Limb (tissue), 2 donors: ENCODE results near the gene ITGB6.
A peak's percentile ranks its signal among the peaks of the same experiment; 100 is the strongest.

Experiments used
- DNase-seq, 2 donors: peaks; one replicate each; pipeline ENCODE4 v3.0.0-alpha.2; 2016; ENCODE audit errors: extremely low spot score in 2 of 2

Gene ITGB6

GRCh38 chr2:160092445-160092844, 107.6 kb downstream of the ITGB6 start:
- DNase-seq = no peak

- DNase-seq = no peak
Observed at GRCh38 chr2:160091381-160091780, 108.7 kb downstream of the ITGB6 start.

- DNase-seq = no peak
Observed at GRCh38 chr2:160087854-160088745, 112.0 kb downstream of the ITGB6 start.

- no peak for DNase-seq
Observed at GRCh38 chr2:160085662-160086061, 114.4 kb downstream of the ITGB6 start.

GRCh38 chr2:160077912-160078810, 121.9 kb downstream of the ITGB6 start:
- DNase-seq = no peak

- DNase-seq = no peak
Observed at GRCh38 chr2:160076914-160077313, 123.2 kb downstream of the ITGB6 start.

- no peak for DNase-seq
Observed at GRCh38 chr2:160076241-160076640, 123.8 kb downstream of the ITGB6 start.

GRCh38 chr2:160075171-160075570, 124.9 kb downstream of the ITGB6 start:
- DNase-seq = no peak

GRCh38 chr2:160073284-160073888, 126.7 kb downstream of the ITGB6 start:
- DNase-seq = no peak

GRCh38 chr2:160068906-160069305, 131.2 kb downstream of the ITGB6 start:
- DNase-seq = no peak

GRCh38 chr2:160064916-160065315, 135.2 kb downstream of the ITGB6 start:
- DNase-seq = no peak

- DNase-seq = no peak
Observed at GRCh38 chr2:160063879-160064612, 136.0 kb downstream of the ITGB6 start.

GRCh38 chr2:160063271-160063670, 136.8 kb downstream of the ITGB6 start:
- no peak for DNase-seq

- peak; percentile 14 to 77 for DNase-seq
Observed at GRCh38 chr2:160062292-160063005, 137.6 kb downstream of the ITGB6 start, which contains the start of gene PLA2R1. Gene PLA2R1, minus strand, starts transcription at chr2:160062615. Its CDS starts 212 bp downstream, at chr2:160062403.

- peak in 1 of 2 donors; percentile 44 for DNase-seq
Observed at GRCh38 chr2:160061944-160062291, 138.2 kb downstream of the ITGB6 start.

- no peak for DNase-seq
Observed at GRCh38 chr2:160061533-160061932, 138.5 kb downstream of the ITGB6 start.

- no peak for DNase-seq
Observed at GRCh38 chr2:160060297-160060696, 139.8 kb downstream of the ITGB6 start.

GRCh38 chr2:160057356-160057755, 142.7 kb downstream of the ITGB6 start:
- DNase-seq = no peak

- DNase-seq = no peak
Observed at GRCh38 chr2:160055726-160056108, 144.4 kb downstream of the ITGB6 start.

GRCh38 chr2:160054984-160055725, 144.9 kb downstream of the ITGB6 start:
- peak in 1 of 2 donors; percentile 36 for DNase-seq
